Muscle layer of duodenum (tissue), 2 donors: ENCODE measurements around the gene MYBPC2.

ENCODE experiments used
- H3K27ac ChIP-seq: one replicate; pipeline ENCODE4 v1.7.0; 2013; ENCODE audit warnings: mild to moderate bottlenecking, low read length
- H3K27me3 ChIP-seq: one replicate; pipeline ENCODE4 v1.7.0; 2013; ENCODE audit warnings: low read depth, mild to moderate bottlenecking, control low read depth, low read length
- H3K36me3 ChIP-seq, 2 donors: one replicate each; pipeline ENCODE4 v1.7.0; 2013; ENCODE audit warnings: low read length in 2 of 2, control low read depth in 1 of 2, mild to moderate bottlenecking in 1 of 2; ENCODE audit not compliant: insufficient read depth in 2 of 2, control insufficient read depth in 1 of 2
- H3K4me1 ChIP-seq, 2 donors: one replicate each; pipeline ENCODE4 v1.7.0; 2013; ENCODE audit warnings: low read length in 2 of 2, mild to moderate bottlenecking in 2 of 2, control low read depth in 1 of 2, moderate library complexity in 1 of 2; ENCODE audit not compliant: insufficient read depth in 2 of 2, control insufficient read depth in 1 of 2
- H3K4me3 ChIP-seq, 2 donors: one replicate each; pipeline ENCODE4 v1.7.0; 2013; ENCODE audit warnings: low read length in 2 of 2, low read depth in 1 of 2, mild to moderate bottlenecking in 1 of 2
- H3K9me3 ChIP-seq, 2 donors: one replicate each; pipeline ENCODE4 v1.7.0; 2013; ENCODE audit warnings: low read length in 2 of 2, control low read depth in 1 of 2, mild to moderate bottlenecking in 1 of 2; ENCODE audit not compliant: control insufficient read depth in 1 of 2
- donor health status: healthy.

The MYBPC2 gene

GRCh38 chr19:50413531-50413930 lies 19.2 kb upstream of the MYBPC2 start:
- peaks cover 7% of the 10 kb centered on the region for H3K27me3 ChIP-seq
- peaks cover 0 to 5% of the 10 kb centered on the region in 2 donors for H3K4me1 ChIP-seq
- H3K9me3 ChIP-seq, result no peaks in the 10 kb centered on the region
- H3K27ac ChIP-seq, result no peak overlapping the region
- no peak overlapping the region for H3K4me3 ChIP-seq
- H3K36me3 ChIP-seq, result peaks cover 0 to 16% of the 10 kb centered on the region in 2 donors

DNA sequence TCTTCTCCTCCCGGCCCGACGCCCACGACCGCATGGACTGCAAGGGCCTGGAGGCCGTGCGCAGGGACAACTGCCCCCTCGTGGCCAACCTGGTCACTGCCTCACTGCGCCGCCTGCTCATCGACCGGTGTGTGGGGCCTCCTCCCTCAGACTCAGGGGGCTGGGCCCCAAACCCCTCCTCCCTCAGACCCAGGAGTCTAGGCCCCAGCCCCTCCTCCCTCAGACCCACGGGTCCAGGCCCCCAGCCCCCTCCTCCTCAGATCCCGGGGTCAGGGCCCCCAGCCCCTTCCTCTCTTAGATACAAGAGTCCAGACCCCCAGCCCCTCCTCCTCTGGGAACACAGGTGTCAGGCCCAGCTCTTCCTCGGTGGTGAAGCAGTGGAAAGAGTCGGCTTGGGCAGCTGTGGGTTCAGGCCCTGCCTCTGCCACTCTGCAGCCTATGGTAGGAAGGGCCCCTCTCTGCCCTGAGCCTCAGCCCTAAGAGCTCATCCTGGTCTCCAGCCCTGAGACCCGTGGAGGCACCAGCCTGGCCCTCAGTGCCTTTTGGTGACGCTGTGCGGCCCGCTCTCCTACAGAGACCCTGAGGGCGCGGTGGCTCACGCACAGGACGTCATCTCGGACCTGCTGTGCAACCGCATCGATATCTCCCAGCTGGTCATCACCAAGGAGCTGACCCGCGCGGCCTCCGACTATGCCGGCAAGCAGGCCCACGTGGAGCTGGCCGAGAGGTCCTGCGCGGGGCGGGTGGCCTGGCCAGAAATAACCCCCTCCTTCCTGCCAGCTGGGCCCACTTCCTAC lies 17.6 kb upstream of the MYBPC2 start:
- no peak overlapping the region for H3K4me3 ChIP-seq
- peaks cover 0 to 11% of the 10 kb centered on the region in 2 donors for H3K4me1 ChIP-seq
- H3K36me3 ChIP-seq, result peaks cover 0 to 1% of the 10 kb centered on the region in 2 donors
- peaks cover 22% of the 10 kb centered on the region for H3K27me3 ChIP-seq
- no peaks in the 10 kb centered on the region for H3K9me3 ChIP-seq
- H3K27ac ChIP-seq, result no peak overlapping the region

DNA sequence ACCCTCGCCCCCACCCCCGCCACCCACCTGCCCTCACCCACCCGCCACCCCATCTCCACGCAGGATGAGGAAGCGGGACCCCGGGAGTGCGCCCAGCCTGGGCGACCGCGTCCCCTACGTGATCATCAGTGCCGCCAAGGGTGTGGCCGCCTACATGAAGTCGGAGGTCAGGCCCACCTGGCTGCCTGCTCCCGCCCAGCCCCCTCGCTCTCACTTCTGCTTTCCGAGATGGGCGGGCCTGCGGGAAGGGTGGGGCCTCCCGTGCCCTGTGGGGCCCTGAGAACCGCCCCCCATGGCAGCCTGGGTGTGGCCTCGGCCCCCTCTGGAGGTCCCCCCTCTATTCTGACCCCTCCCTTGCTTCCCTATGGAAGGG lies 17.0 kb upstream of the MYBPC2 start:
- Histone ChIP-seq H3K9me3 (no peaks in the 10 kb centered on the region), H3K36me3 (no peaks in the 10 kb centered on the region), H3K4me1 (peaks cover 0 to 11% of the 10 kb centered on the region in 2 donors), H3K4me3 (no peak overlapping the region), H3K27me3 (peaks cover 23% of the 10 kb centered on the region), H3K27ac (no peak overlapping the region)

- Histone ChIP-seq H3K4me3 (no peak overlapping the region), H3K27me3 (peaks cover 23% of the 10 kb centered on the region)
Measured at GRCh38 chr19:50416034-50416977, 16.4 kb upstream of the MYBPC2 start.

GRCh38 chr19:50417111-50418081 lies 15.3 kb upstream of the MYBPC2 start:
- no peak overlapping the region for H3K4me3 ChIP-seq
- no peak overlapping the region for H3K27ac ChIP-seq
- no peaks in the 10 kb centered on the region for H3K36me3 ChIP-seq
- peaks cover 0 to 11% of the 10 kb centered on the region in 2 donors for H3K4me1 ChIP-seq
- peaks cover 23% of the 10 kb centered on the region for H3K27me3 ChIP-seq
- H3K9me3 ChIP-seq, result no peaks in the 10 kb centered on the region

More at GRCh38 chr19:50416034-50416977, 16.4 kb upstream of the MYBPC2 start:
- H3K4me1 ChIP-seq, result peaks cover 0 to 11% of the 10 kb centered on the region in 2 donors
- no peaks in the 10 kb centered on the region for H3K9me3 ChIP-seq
- no peaks in the 10 kb centered on the region for H3K36me3 ChIP-seq
- no peak overlapping the region for H3K27ac ChIP-seq

DNA sequence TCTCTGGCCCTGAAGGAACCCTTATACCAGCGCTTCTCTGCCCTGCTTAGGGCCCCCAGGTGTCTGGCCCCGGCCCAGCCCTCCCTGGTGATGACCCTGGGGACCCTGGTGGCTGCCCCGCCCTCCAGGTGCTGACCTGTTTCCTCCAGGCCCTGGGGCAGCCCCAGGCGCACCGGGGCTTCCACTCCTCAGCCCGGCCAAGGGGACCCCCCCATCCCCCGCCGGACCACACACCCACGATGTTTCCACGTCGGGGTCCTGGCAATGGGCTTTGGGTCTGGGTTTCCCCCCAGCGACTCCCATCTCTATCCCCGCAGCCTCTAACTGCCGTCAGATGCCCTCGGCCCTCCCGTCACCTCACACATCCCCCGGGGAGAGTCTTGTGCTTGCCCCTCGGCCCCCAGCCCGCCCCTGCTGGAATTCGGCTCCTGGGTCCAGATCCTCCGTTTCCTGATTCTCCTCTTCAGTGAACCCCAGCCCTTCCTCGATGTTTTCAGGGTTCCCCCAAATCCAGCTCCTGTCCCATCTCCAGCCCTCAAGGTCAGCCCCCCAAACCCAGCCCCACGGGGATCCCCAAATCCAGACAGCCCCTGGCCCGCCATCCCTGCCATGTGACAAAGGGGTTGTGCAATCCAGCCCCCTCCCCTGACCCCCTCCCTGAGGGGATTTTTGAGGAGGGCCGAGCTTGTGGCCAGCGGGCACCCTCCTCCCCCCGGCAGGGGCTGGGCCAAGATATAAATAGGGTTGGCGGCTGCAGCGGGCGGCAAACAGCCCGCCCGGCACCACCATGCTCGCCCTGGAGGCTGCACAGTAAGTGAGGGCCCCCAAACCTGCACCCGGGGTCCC lies 14.3 kb upstream of the MYBPC2 start, which contains the start of gene SPIB:
Gene SPIB, plus strand, starts transcription at position 763 of the 846 bp plus-strand sequence. Its CDS starts 25 bp downstream, at position 788.
- Histone ChIP-seq H3K9me3 (no peaks in the 10 kb centered on the region), H3K4me3 (no peak within 1 kb of the TSS), H3K27me3 (peaks cover 23% of the 10 kb centered on the region), H3K4me1 (peaks cover 0 to 11% of the 10 kb centered on the region in 2 donors), H3K27ac (no peak within 1 kb of the TSS), H3K36me3 (no peaks in the 10 kb centered on the region)

DNA sequence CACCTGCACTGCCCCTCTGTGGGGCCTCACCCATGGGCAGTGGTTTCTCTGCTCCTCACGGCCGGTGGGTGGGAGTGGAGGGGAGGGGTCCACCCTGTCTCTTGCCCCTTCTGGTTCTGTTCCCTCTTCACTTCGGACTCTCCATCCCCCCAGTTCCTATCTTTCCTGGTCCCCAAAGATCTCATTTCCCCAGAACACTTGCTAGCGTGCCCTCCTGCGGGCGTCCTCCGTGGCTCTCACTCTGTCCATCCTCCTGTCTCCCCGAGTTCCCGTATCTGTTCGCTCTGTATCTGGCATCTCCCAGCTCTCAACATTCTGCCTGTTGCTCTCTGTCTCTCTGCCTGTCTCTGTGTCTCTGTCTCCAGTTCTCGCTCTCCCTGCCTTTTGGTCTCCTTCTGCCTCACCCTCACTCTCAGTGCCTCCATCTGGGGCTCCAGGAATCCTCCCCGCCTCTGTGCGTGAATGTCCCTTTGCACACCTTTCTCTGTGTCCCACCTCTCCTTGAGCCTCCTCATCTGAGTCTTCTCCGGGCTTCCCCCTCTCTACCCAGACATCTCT lies 13.6 kb upstream of the MYBPC2 start:
- H3K9me3 ChIP-seq, result no peaks in the 10 kb centered on the region
- H3K27ac ChIP-seq, result no peak overlapping the region
- H3K4me1 ChIP-seq, result peaks cover 0 to 11% of the 10 kb centered on the region in 2 donors
- H3K27me3 ChIP-seq, result peaks cover 23% of the 10 kb centered on the region
- no peak overlapping the region for H3K4me3 ChIP-seq
- H3K36me3 ChIP-seq, result no peaks in the 10 kb centered on the region

- peaks cover 0 to 11% of the 10 kb centered on the region in 2 donors for H3K4me1 ChIP-seq
- H3K9me3 ChIP-seq, result no peaks in the 10 kb centered on the region
- peaks cover 23% of the 10 kb centered on the region for H3K27me3 ChIP-seq
- H3K36me3 ChIP-seq, result no peaks in the 10 kb centered on the region
- no peak overlapping the region for H3K27ac ChIP-seq
- H3K4me3 ChIP-seq, result no peak overlapping the region
Measured at GRCh38 chr19:50419580-50420035, 13.1 kb upstream of the MYBPC2 start.

- no peaks in the 10 kb centered on the region for H3K36me3 ChIP-seq
- no peak overlapping the region for H3K27ac ChIP-seq
- peaks cover 0 to 11% of the 10 kb centered on the region in 2 donors for H3K4me1 ChIP-seq
- H3K9me3 ChIP-seq, result no peaks in the 10 kb centered on the region
- no peak overlapping the region for H3K4me3 ChIP-seq
- peaks cover 23% of the 10 kb centered on the region for H3K27me3 ChIP-seq
Measured at GRCh38 chr19:50420127-50420526, 12.6 kb upstream of the MYBPC2 start.
